CD4-positive, alpha-beta T cell treated with Interleukin-15 for 4 hours (primary cell): ENCODE data around the gene PHKG1.
"Not testable (repeated sequence)": the region's sequence is repeated elsewhere in the genome, so short reads cannot be mapped to it uniquely, and the experiment has no call there.

ENCODE experiments used
- DNase-seq: peaks from one replicate; pipeline ENCODE4 v3.0.0-alpha.2; 2020; ENCODE audit warnings: low spot score

PHKG1 gene

DNA sequence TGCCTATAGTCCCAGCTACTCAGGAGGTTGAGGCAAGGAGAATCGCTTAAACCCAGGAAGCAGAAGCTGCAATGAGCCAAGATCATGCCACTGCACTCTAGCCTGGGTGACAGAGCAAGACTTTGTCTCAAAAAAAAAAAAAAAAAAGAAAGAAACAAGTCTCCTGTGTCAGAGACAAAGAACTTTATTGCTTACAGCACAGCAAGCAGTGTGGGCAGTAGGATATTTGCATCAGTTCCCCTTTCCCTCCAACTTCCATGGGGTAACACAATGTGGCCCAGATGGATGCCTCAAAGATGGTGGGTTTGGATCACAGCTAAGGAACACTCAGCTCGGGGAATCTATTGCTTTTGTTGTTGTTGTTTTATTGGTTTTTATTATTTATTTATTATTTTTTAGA is 47.0 kb downstream of the PHKG1 start:
- not testable (repeated sequence) for DNase-seq

DNA sequence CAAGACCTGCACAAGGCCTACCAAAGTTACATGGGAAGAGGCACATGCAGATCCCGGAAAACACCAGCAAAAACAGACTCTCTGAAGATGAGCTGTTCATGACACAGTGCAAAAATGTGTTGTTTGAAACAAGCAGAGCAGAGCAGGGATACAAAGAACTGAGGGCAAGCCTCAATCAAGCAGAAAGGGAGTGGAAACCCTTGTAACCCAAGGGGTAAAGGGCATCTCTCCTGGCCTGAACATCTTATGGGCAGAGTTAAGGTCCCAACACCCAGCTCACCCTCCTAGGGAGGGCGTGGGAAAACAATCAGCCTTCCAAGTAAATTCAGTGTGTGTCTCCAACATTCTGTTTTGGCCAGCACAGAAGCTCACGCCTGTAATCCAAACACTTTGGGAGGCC is 52.0 kb downstream of the PHKG1 start:
- DNase-seq = no peak

DNA sequence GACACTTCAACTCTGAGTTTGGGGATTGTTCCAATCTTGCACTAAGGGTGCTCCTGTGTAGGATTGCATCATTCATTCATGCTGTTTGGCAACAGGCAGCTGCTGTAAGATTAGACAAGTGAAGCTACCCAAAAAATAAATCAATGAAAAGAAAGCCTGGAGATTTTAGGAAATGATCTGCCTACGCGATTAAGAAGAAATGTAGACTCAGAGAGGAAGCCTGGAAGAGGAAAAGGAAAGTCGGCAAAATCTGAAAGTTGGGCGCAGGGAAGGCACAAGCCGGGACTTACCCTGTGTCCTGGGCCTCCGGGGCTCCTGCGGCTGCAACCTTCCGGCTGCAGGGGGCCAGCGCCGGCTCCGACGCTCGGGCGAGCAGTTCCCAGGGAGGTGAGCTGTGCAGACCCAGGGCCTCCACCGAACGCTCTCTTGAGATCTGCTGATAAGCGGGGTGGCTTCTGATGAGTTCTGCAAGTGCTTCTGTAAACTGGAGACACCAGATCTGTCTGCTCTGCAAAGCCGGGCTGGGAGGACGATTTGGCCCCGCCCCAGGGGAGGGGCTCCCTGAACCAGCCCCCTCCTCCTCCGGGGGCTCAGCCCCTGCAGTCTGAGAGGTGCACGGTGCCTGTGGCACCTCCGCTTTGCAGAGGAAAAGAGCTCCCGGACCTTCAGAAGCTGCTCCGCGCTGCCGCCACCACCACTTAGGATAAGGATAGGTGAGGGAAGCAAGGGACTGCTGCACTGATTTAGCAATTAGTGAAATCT is 58.9 kb downstream of the PHKG1 start:
- DNase-seq = peak; percentile 74

DNA sequence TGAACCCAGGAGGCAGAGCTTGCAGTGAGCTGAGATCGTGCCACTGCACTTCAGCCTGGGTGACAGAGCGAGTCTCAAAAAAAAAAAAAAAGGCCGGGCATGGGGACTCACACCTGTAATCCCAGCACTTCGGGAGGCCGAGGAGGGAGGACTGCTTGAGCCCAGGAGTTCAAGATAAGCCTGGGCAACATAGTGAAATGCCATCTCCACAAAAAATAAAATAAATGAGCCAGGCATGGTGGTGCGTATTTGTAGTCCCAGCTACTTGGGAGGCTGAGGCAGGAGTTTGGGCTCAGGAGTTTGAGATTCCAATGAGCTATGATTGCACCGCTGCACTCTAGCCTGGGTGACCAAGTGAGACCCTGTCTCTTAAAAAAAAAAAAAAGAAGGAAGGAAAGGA is 60.2 kb downstream of the PHKG1 start:
- not testable (repeated sequence) for DNase-seq

DNA sequence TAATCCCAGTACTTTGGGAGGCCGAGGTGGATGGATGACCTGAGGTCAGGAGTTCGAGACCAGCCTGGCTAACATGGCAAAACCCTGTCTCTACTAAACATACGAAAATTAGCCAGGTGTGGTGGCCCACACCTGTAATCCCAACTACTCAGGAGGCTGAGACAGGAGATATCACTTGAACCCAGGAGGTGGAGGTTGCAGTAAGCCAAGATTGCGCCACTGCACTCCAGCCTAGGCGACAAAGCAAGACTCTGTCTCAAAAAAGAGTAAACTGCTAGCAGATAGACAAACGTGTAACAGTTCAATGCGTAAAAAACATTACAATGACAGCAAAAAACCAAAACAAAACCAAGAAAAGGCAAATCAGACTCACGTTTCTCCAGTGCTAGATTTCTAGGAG is 61.2 kb downstream of the PHKG1 start:
- DNase-seq = not testable (repeated sequence)

DNA sequence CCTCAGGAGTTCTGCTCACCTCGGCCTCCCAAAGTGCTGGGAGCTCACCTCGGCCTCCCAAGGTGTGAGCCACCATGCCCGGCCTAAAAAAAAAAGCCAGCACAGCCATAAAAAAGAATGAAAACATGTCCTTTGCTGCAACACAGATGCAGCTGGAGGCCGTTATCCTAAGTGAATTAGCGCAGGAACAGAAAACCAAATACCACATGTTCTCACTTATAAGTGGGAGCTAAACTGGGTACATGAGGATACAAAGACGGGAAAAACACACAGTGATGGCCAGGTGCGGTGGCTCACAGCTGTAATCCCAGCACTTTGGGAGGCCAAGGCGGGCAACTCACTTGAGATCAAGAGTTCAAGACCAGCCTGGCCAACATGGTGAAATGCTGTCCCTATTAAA is 62.4 kb downstream of the PHKG1 start:
- DNase-seq = no peak
